Uterus (tissue), 2 donors: ENCODE measurements around the gene CALML5.

Source experiments
- CTCF ChIP-seq, 4 experiments: fragments of 200-600 bp in 2 of 4; fragments of 450-650 bp in 2 of 4; sonication (generic) in 2 of 4; IDR thresholded peaks; one replicate each; pipeline ENCODE4 v1.5.1; 2016 to 2019; ENCODE audit warnings: antibody characterized with exemption in 4 of 4, mild to moderate bottlenecking in 2 of 4, moderate library complexity in 1 of 4
- POLR2A ChIP-seq, 2 donors: fragments of 450-650 bp; IDR thresholded peaks; one replicate each; pipeline ENCODE4 v1.6.1; 2016; ENCODE audit warnings: antibody characterized with exemption in 2 of 2, mild to moderate bottlenecking in 1 of 2, moderate library complexity in 1 of 2

GRCh38 chr10:5540080-5540479 lies 40.7 kb upstream of the CALML5 start:
- TF ChIP-seq CTCF (IDR thresholded peaks at IDR 0.05): no peak
- TF ChIP-seq POLR2A (IDR thresholded peaks at IDR 0.05): no peak
